ENCODE results near the gene KLC4.

The KLC4 gene

DNA sequence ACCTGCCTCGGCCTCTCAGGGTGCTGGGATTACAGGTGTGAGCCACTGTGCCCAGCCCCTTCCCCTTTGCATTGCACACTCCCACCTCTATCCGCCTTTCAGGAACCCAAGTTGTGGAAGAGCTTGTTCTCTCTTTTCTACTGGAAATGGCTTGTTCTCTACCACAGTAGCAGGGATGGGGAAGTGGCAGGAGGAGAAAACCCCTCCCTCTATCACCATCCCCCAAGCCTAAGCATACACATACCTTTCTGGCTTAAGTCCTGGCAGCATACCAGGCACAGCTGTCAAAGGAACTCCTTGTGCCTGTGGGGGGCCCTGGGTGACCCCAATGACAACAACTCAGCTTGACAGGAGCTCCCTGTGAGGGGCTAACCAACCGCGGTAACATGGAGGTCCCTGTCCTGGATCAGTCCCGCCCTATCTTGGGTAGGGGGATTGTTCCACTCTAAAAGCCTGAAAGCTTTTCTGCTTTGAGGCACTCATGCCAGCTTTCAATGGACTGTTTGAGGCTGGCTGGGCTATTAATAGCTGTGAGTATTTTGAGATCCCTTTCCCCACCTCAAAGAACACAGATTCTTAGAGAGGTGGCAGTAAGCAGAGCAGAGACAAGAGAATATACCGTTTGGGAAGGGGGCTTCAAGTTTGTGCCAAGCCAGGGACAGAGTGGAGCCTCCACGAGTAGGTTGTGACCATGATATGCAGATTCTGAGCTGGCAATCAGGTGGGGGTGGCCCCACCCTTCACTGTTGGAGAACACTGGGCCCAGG lies 43.1 kb upstream of the KLC4 start:
- TF ChIP-seq, protein P1, sequence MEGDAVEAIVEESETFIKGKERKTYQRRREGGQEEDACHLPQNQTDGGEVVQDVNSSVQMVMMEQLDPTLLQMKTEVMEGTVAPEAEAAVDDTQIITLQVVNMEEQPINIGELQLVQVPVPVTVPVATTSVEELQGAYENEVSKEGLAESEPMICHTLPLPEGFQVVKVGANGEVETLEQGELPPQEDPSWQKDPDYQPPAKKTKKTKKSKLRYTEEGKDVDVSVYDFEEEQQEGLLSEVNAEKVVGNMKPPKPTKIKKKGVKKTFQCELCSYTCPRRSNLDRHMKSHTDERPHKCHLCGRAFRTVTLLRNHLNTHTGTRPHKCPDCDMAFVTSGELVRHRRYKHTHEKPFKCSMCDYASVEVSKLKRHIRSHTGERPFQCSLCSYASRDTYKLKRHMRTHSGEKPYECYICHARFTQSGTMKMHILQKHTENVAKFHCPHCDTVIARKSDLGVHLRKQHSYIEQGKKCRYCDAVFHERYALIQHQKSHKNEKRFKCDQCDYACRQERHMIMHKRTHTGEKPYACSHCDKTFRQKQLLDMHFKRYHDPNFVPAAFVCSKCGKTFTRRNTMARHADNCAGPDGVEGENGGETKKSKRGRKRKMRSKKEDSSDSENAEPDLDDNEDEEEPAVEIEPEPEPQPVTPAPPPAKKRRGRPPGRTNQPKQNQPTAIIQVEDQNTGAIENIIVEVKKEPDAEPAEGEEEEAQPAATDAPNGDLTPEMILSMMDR (IDR thresholded peaks at IDR 0.05; ENCODE audit: low read depth, low read length): no peak
- no peak for DNase-seq (ENCODE audit: low read depth, low spot score)
- no peak overlapping the region for H3K4me3 ChIP-seq (ENCODE audit: low read depth, low read length)
- in situ Hi-C loops (cut with HindIII; ENCODE audit: low sequenced_read_pairs): no loop called here

DNA sequence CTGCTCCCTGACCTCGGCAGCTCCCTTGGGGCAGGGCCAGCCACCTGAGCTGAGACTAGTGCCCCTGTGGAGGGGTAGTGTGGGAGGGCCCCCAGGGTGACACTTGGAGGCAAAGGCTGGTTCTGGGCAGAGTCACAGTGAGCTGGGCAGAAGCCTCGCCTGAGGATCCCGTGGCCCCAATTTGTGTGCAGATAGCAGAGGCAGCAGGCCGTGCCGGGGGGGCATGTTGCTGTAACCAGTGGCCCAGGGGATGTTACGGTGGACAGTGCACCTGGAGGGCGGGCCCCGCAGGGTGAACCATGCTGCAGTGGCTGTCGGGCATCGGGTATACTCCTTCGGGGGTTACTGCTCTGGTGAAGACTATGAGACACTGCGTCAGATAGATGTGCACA lies 42.5 kb upstream of the KLC4 start:
- DNase-seq (ENCODE audit: low read depth, low spot score): no peak
- TF ChIP-seq, protein P1 (IDR thresholded peaks at IDR 0.05; ENCODE audit: low read depth, low read length): no peak
- H3K4me3 ChIP-seq (ENCODE audit: low read depth, low read length): no peak overlapping the region
- in situ Hi-C loops (cut with HindIII; ENCODE audit: low sequenced_read_pairs): no loop called here

DNA sequence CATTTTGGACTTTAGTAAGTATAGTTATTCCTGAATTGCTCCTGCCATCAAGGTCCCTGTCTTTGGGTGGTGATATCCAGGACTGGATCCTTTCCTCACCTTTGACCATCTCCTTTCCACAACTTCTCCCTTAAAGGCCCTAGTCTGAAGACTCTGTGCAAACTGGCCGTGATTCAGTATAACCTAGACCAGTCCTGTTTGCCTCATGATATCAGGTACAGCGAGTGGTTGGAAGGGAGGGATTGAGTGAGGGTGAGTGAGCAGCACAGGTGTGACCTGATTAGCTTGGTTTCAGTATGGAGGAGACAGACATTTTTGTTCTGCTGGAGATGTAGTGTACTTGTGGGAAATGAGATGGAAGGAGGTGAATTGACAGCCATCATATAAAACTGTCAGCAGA lies 40.3 kb upstream of the KLC4 start:
- in situ Hi-C loops (cut with HindIII; ENCODE audit: low sequenced_read_pairs): no loop called here
- no peak for DNase-seq (ENCODE audit: low read depth, low spot score)
- TF ChIP-seq, protein P1 (IDR thresholded peaks at IDR 0.05; ENCODE audit: low read depth, low read length): no peak
- H3K4me3 ChIP-seq (ENCODE audit: low read depth, low read length): no peak overlapping the region

DNA sequence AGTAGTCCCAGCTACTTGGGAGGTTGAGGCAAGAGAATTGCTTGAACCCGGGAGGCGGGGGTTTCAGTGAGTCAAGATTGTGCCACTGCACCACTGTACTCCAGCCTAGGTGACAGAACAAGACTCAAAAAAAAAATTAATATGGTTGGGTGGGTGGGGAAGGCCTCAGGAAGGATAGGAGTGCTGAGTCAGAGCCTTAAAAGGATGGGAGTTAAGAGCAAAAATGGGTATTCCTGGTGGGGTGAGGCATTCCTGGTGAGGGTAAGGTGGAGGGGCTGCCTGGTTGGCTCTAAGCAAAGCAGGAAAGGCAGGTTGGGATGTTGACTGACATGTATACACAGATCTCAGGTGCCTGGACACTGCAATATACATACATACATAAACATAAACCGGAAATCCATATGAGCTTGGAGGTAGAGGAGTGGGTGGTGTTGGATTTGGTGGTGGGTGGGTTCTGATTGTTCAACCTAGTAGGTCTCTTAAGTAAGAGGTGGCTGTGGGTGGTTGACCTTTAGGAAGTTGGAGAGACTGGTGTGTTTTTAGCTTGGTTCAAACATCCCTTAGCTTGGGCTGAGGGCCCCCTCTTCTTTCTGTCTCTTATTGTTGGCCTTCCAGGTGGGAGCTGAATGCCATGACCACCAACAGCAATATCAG lies 39.3 kb upstream of the KLC4 start:
- no peak overlapping the region for H3K4me3 ChIP-seq (ENCODE audit: low read depth, low read length)
- in situ Hi-C loops (cut with HindIII; ENCODE audit: low sequenced_read_pairs): no loop called here
- no peak for DNase-seq (ENCODE audit: low read depth, low spot score)
- TF ChIP-seq, protein P1 (IDR thresholded peaks at IDR 0.05; ENCODE audit: low read depth, low read length): no peak

DNA sequence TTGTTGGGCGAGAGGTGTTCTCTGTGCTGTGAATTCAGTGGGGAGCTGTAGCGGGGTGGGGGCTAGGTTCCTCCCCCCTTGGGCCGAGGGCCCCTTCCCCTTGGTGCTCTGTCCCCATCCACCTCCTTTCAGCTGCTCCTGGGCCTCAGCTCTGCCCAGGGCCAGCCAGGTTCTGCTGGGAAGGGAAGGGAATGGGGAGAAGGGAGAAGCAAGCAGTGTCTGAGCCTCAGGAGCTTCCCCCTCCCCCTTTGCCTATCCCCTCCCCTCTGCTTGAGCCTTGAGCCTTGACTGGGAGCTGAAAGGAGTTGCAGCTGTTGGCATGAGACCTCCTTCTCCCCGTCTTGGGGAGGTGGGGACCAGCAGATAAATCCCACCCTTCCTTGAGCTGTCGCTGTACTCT lies 38.6 kb upstream of the KLC4 start:
- DNase-seq (ENCODE audit: low read depth, low spot score): no peak
- peak overlapping the region; percentile 99 for H3K4me3 ChIP-seq (ENCODE audit: low read depth, low read length)
- in situ Hi-C loops (cut with HindIII; ENCODE audit: low sequenced_read_pairs): no loop called here
- TF ChIP-seq, protein P1 (IDR thresholded peaks at IDR 0.05; ENCODE audit: low read depth, low read length): no peak

DNA sequence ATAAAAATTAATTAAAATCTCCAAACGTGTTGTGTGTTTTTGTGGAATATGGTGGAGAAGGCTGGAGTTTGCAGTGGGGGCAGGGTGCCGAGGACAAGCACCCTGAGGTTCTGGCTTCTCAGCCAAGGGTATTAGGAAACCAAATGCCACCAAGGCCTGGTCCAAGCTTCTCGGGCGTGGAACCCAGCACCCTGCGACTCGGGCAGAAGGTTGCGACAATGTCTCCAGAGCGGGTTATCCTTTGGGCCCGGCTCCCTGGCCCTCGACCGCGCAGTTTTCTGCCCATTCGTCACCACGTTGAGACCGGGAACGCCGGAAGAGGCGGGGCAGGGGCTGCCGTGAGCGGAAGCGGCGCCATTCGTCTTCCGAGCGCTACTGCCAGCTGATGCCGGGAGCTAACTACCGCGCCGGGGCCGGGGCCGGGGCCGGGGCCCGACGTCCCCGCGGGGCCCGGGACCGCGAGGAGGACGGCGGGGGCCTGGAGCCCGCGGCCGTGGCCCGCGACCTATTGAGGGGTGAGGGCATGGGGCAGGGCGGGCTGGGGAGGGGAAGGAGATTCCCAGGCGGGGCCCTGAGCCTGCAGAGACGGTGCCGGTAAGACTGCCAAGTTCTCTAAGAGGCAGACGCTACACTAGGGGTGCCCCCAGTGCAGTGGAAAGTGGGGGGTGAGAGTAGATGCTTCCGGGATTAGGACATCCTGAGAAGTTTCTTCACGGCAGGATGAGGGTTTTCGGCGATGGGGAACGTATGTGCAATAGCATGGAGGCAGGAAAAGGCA lies 38.0 kb upstream of the KLC4 start, which contains the start of gene RRP36:
RRP36 (plus strand) TSS at position 354 of the 778 bp plus-strand sequence; CDS start at position 386, 32 bp downstream.
- peak within 1 kb of the TSS; percentile 99 for H3K4me3 ChIP-seq (ENCODE audit: low read depth, low read length)
- in situ Hi-C loops (cut with HindIII; ENCODE audit: low sequenced_read_pairs): no loop called here

More for the DNA sequence above, 38.0 kb upstream of the KLC4 start, which contains the start of gene RRP36:
- TF ChIP-seq, protein P1 (IDR thresholded peaks at IDR 0.05; ENCODE audit: low read depth, low read length): no peak
- DNase-seq (ENCODE audit: low read depth, low spot score): peak; percentile 63
